T-helper 17 cell (primary cell): Measurements from ENCODE around the gene CFAP65. TPM values are rescaled to one million over a fixed set of nuclear protein-coding genes. Genes with fewer than 3 reads are reported as not detected.

Experiments used
- ATAC-seq: fragments of 150-1000 bp; cut with Tn5 transposase; 2 replicates; pipeline ENCODE4 v1.10.0; 2021; ENCODE audit warnings: mild to moderate bottlenecking, moderate library complexity
- DNase-seq, 3 donors: peaks; one replicate each; pipeline versions ENCODE4 v3.0.0 to v3.0.0-alpha.2; 2020 to 2021
- H3K9me3 ChIP-seq: one replicate; pipeline ENCODE4 v1.7.0; 2013; ENCODE audit warnings: low read length, mild to moderate bottlenecking; ENCODE audit not compliant: control insufficient read depth, poor library complexity, severe bottlenecking
- H3K27ac Mint-ChIP-seq: one replicate; pipeline ENCODE4 v1.8.0; 2022; ENCODE audit warnings: mild to moderate bottlenecking, moderate library complexity, mixed read lengths
- H3K27me3 Mint-ChIP-seq: one replicate; pipeline ENCODE4 v1.8.0; 2022; ENCODE audit warnings: mixed read lengths
- H3K36me3 Mint-ChIP-seq: one replicate; pipeline ENCODE4 v1.8.0; 2022; ENCODE audit warnings: low read depth, mixed read lengths
- H3K4me1 Mint-ChIP-seq: one replicate; pipeline ENCODE4 v1.8.0; 2022; ENCODE audit warnings: mild to moderate bottlenecking, mixed read lengths
- H3K4me3 Mint-ChIP-seq: one replicate; pipeline ENCODE4 v1.8.0; 2022; ENCODE audit warnings: mild to moderate bottlenecking, moderate library complexity, mixed read lengths
- total RNA-seq, 4 donors: library from RNA in 2 of 4; stranded (reverse) in 2 of 4; gene quantifications; one replicate each; pipeline ENCODE4 v1.2.3 and lab custom pipeline; 2022 to 2026

Gene CFAP65
- total RNA-seq, 2 donors from 2014 or later, result not detected

DNA sequence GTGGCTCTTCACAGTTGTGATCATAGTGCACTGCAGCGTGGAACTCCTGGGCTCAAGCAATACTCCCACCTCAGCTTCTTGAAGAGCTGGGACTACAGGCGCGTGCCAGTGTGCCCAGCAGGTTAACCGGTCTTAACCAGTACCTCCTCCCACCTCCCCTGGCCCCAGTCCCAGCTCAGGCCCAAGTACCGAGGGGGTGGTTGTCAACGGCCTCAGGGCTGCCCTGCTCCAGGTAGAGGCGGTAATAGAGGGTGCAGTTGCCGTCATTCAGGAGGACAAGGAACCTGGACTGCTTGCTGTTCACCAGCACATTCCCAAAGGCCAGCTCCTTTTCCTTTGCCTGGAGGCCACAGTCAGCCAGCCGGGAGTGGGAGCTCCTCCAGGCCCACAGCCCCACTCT, 19.7 kb downstream of the CFAP65 start:
- ATAC-seq, result no peak
- H3K4me1 Mint-ChIP-seq, result no peaks in the 10 kb centered on the region

DNA sequence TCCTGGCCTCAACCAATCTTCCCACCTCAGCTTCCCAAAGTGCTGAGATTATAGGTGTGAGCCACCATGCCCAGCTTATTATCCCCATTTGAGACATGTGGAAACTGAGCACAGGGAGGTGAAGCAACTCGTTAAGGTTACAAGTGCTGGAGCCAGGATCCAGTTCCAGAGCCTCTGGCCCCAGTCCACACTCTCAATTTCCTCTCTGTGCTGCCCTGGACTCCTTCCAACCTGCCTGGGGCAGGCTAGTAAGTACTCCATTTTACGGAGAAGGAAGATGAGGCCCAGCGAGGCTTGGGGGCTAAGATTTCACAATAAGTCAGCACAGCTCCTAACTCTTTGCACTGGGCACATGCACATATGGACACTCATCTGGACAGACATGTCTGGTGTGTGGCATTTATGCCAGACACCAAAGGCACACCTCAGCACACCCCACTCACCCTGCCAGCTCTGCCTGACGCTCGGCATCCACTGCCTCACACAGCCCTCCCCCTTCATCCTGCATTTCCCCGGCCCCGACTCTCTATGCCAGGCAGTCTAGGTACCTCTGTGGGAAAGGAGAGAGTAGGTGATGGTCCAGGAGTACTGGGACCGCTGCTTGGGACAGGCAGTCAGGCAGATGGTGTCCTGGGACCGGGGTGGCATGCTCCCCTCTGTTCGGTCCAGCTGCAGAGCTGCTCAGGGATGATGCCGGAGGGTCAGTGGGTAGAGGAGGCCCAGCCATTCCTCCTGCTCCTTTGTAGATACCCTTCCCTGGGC, 20.5 kb downstream of the CFAP65 start:
- no peak for DNase-seq
- no peaks in the 10 kb centered on the region for H3K9me3 ChIP-seq
- Mint-ChIP-seq H3K27me3 (peaks cover 42% of the 10 kb centered on the region), H3K36me3 (no peaks in the 10 kb centered on the region), H3K27ac (no peak overlapping the region), H3K4me1 (no peaks in the 10 kb centered on the region), H3K4me3 (no peak overlapping the region)
- ATAC-seq, result no peak

More for the DNA sequence above, 19.7 kb downstream of the CFAP65 start:
- H3K36me3 Mint-ChIP-seq, result no peaks in the 10 kb centered on the region
- peaks cover 41% of the 10 kb centered on the region for H3K27me3 Mint-ChIP-seq
- no peak overlapping the region for H3K27ac Mint-ChIP-seq
- no peaks in the 10 kb centered on the region for H3K9me3 ChIP-seq
- no peak overlapping the region for H3K4me3 Mint-ChIP-seq
- no peak for DNase-seq

DNA sequence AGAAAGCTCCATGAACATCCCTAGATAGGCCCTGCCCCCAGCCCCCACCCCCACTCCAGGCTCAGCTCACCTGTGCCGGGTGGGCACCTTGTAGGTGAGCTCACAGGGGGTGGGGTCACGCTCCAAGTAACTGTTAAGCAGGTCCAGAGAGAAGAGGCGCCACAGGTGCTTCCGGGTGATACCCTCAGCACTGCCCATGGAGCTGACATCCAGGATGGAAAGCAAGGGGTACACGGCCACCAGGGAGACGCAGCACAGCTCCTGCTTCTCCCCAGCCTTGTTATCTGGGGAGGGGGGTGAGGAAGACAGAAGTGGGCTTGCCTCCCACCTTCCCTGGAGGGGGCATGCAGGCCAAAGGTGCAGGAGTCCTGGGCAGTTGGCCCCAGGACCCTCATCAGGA, 21.9 kb downstream of the CFAP65 start:
- no peaks in the 10 kb centered on the region for H3K4me1 Mint-ChIP-seq
- no peaks in the 10 kb centered on the region for H3K36me3 Mint-ChIP-seq
- peaks cover 43% of the 10 kb centered on the region for H3K27me3 Mint-ChIP-seq
- ATAC-seq, result no peak
- H3K4me3 Mint-ChIP-seq, result no peak overlapping the region
- H3K9me3 ChIP-seq, result no peaks in the 10 kb centered on the region
- no peak overlapping the region for H3K27ac Mint-ChIP-seq
- no peak for DNase-seq

GRCh38 chr2:219018726-219019125, 22.6 kb downstream of the CFAP65 start:
- no peaks in the 10 kb centered on the region for H3K9me3 ChIP-seq
- Mint-ChIP-seq H3K36me3 (no peaks in the 10 kb centered on the region), H3K4me3 (no peak overlapping the region), H3K4me1 (no peaks in the 10 kb centered on the region), H3K27me3 (peaks cover 50% of the 10 kb centered on the region), H3K27ac (no peak overlapping the region)
- no peak for DNase-seq
- no peak for ATAC-seq

DNA sequence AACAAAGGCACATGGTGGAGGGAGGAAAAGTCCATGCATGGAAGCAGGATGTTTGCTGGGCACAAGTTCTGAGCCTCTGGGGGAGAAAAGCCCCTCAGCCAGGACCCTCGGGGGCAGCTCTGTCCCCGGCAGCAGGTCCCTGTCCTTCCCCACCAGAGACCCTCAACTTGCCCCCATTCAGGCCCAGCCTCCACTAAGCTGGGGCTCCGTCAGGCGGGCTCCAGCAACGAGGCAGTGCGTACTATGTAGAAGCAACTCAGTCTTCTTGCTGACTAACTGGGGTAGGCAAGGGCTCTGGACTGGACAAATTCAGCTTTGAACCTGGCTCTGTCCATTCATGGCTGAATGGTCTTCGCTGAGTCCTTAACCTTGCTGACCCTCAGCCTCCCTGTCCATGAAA, 23.0 kb downstream of the CFAP65 start:
- H3K36me3 Mint-ChIP-seq, result no peaks in the 10 kb centered on the region
- no peaks in the 10 kb centered on the region for H3K4me1 Mint-ChIP-seq
- no peak for DNase-seq
- no peak overlapping the region for H3K27ac Mint-ChIP-seq
- peaks cover 54% of the 10 kb centered on the region for H3K27me3 Mint-ChIP-seq
- no peak overlapping the region for H3K4me3 Mint-ChIP-seq
- ATAC-seq, result no peak
- H3K9me3 ChIP-seq, result no peaks in the 10 kb centered on the region

GRCh38 chr2:219017201-219017931, 23.9 kb downstream of the CFAP65 start:
- Mint-ChIP-seq H3K4me3 (no peak overlapping the region), H3K27me3 (peaks cover 56% of the 10 kb centered on the region), H3K36me3 (no peaks in the 10 kb centered on the region), H3K27ac (no peak overlapping the region), H3K4me1 (no peaks in the 10 kb centered on the region)
- H3K9me3 ChIP-seq, result no peaks in the 10 kb centered on the region
- DNase-seq (no peak), ATAC-seq (no peak)

- Mint-ChIP-seq H3K4me1 (no peaks in the 10 kb centered on the region), H3K27me3 (peaks cover 59% of the 10 kb centered on the region), H3K4me3 (no peak overlapping the region), H3K36me3 (no peaks in the 10 kb centered on the region), H3K27ac (no peak overlapping the region)
- H3K9me3 ChIP-seq, result no peaks in the 10 kb centered on the region
- ATAC-seq (no peak), DNase-seq (no peak)
Measured at GRCh38 chr2:219016721-219017120, 24.6 kb downstream of the CFAP65 start.

GRCh38 chr2:219010873-219011272, 30.4 kb downstream of the CFAP65 start:
- H3K9me3 ChIP-seq, result no peaks in the 10 kb centered on the region
- Mint-ChIP-seq H3K4me3 (no peak overlapping the region), H3K27ac (peak overlapping the region; percentile 39), H3K27me3 (peaks cover 55% of the 10 kb centered on the region), H3K4me1 (peaks cover 2% of the 10 kb centered on the region), H3K36me3 (peaks cover 2% of the 10 kb centered on the region)
- ATAC-seq, result no peak
- no peak for DNase-seq

GRCh38 chr2:219010162-219010756, 31.1 kb downstream of the CFAP65 start:
- no peak for DNase-seq
- Mint-ChIP-seq H3K36me3 (peaks cover 5% of the 10 kb centered on the region), H3K27ac (no peak overlapping the region), H3K4me3 (no peak overlapping the region), H3K4me1 (peaks cover 2% of the 10 kb centered on the region), H3K27me3 (peaks cover 61% of the 10 kb centered on the region)
- peak; percentile 62 for ATAC-seq
- no peaks in the 10 kb centered on the region for H3K9me3 ChIP-seq

GRCh38 chr2:219009294-219009693, 32.0 kb downstream of the CFAP65 start:
- Mint-ChIP-seq H3K4me1 (peaks cover 2% of the 10 kb centered on the region), H3K4me3 (no peak overlapping the region)
- no peak for ATAC-seq

GRCh38 chr2:219003979-219004378, 37.3 kb downstream of the CFAP65 start:
- Mint-ChIP-seq H3K27ac (no peak overlapping the region), H3K4me1 (peaks cover 18% of the 10 kb centered on the region), H3K4me3 (peak overlapping the region; percentile 45), H3K27me3 (peaks cover 73% of the 10 kb centered on the region), H3K36me3 (peaks cover 13% of the 10 kb centered on the region)
- no peaks in the 10 kb centered on the region for H3K9me3 ChIP-seq
- no peak for DNase-seq
- no peak for ATAC-seq

More at GRCh38 chr2:219009294-219009693, 32.0 kb downstream of the CFAP65 start:
- Mint-ChIP-seq H3K36me3 (peaks cover 8% of the 10 kb centered on the region), H3K27ac (no peak overlapping the region), H3K27me3 (peaks cover 62% of the 10 kb centered on the region)
- no peaks in the 10 kb centered on the region for H3K9me3 ChIP-seq
- no peak for DNase-seq

GRCh38 chr2:219003267-219003634, 38.1 kb downstream of the CFAP65 start:
- Mint-ChIP-seq H3K4me3 (peak overlapping the region; percentile 45), H3K36me3 (peaks cover 13% of the 10 kb centered on the region), H3K27me3 (peaks cover 75% of the 10 kb centered on the region), H3K27ac (no peak overlapping the region), H3K4me1 (peaks cover 18% of the 10 kb centered on the region)
- no peak for ATAC-seq
- H3K9me3 ChIP-seq, result no peaks in the 10 kb centered on the region
- no peak for DNase-seq

DNA sequence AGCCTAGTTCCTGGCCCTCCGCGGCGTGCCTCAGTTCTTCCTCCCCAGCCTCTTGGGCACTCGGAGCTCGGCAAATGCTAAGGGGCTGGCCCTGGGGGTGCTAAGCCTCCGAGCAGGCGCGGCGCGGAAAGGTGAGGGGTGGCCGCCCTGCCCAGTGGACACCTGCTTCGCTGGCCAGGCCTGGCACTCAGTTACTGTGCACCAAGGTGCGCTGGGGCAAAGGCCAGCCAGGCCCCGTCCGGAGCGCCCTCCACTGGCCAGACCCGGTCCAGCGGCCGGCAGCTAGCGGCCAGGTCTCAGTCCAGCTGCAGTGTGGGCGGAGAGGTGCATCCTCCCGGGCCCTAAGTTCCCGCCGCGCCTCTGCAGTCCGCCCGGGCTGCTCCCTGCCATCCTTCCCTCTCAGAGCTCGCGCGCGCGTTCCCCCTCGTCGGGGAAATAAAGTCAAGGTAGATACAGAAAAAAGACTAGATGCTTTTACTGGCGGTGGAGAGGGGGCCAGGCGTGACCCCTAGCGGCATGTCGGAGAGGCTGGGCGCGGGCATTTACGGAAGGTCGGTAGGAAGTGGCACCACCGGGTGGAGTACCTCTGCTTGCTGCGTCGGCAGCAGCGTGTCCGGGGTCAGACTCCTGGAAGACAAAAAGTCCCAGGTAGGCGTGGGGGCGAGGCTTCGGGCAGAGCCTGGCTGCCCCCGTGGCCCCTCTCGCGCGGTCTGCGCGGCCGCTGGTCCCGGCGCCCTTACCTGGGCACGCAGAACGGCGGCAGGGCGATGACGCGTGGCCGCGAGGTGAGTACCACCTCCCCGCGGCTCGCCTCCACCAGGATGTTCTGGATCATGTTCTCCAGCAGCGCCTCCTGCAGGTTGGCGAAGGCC, 38.7 kb downstream of the CFAP65 start:
- DNase-seq, result peak; percentile 31 to 41 (median 34)
- peak; percentile 67 for ATAC-seq
- Mint-ChIP-seq H3K27me3 (peaks cover 77% of the 10 kb centered on the region), H3K36me3 (peaks cover 13% of the 10 kb centered on the region), H3K27ac (no peak overlapping the region), H3K4me1 (peaks cover 20% of the 10 kb centered on the region), H3K4me3 (peak overlapping the region; percentile 87)
- H3K9me3 ChIP-seq, result no peaks in the 10 kb centered on the region
